ENCODE results near the gene PHACTR1.

DNA sequence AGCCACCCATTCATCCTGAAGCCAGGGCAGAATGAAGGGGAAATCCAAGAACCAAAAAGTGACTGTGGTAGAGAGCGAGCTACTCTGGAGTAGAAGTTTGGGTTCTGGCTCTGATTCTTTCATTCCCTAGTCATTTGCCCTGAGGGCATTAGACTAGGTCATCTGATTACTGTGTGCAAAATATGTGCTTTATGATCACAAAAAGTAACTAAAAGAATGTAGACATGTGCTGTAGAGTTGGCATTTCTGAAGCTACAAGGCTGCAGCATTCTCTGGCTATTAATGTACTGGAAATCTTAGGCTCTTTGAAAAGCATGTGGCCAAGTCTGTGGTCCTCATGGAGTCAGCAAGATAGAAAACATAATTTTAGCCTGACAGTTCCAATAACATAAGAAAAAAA is 517.6 kb downstream of the PHACTR1 start:
- TF ChIP-seq ELF1 (tag; IDR thresholded peaks at IDR 0.05) (no peak), POLR2AphosphoS2 (IDR thresholded peaks at IDR 0.05; ENCODE audit: low read length) (no peak)
- TF ChIP-seq, protein P1, sequence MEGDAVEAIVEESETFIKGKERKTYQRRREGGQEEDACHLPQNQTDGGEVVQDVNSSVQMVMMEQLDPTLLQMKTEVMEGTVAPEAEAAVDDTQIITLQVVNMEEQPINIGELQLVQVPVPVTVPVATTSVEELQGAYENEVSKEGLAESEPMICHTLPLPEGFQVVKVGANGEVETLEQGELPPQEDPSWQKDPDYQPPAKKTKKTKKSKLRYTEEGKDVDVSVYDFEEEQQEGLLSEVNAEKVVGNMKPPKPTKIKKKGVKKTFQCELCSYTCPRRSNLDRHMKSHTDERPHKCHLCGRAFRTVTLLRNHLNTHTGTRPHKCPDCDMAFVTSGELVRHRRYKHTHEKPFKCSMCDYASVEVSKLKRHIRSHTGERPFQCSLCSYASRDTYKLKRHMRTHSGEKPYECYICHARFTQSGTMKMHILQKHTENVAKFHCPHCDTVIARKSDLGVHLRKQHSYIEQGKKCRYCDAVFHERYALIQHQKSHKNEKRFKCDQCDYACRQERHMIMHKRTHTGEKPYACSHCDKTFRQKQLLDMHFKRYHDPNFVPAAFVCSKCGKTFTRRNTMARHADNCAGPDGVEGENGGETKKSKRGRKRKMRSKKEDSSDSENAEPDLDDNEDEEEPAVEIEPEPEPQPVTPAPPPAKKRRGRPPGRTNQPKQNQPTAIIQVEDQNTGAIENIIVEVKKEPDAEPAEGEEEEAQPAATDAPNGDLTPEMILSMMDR (IDR thresholded peaks at IDR 0.05 in 2 of 3, conservative IDR thresholded peaks at IDR 0.05 in 1 of 3; ENCODE audit: insufficient read depth in 2 of 3, low read depth in 1 of 3, low read length in 3 of 3): no peak
